Measurements from ENCODE around the gene ANAPC16.
A peak's percentile ranks its signal among the peaks of the same experiment; 100 is the strongest.

The ANAPC16 gene

DNA sequence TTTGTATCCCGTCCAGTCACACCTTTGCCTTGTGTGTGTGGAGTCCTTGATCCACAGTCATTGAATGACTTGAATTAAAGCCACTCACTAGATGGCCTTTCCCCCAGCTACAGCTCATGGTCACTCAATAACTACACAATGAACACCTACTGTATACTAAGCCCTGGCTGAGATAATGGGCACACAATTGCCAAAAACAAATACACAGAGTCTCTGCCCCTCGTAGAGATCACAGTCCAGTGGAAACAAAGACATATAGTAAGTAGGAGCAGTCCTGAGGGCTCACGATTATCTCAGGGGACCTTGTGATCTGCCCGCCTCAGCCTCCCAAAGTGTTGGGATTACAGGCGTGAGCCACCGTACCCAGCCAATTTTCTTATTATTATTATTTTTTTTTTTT, 35.8 kb downstream of the ANAPC16 start:
- Histone ChIP-seq H2BK120ac (ENCODE audit: low read depth, low read length) (no peak overlapping the region), H3K4me3 (ENCODE audit: insufficient read depth in 1 of 2, low read depth in 1 of 2, low read length in 2 of 2) (no peak overlapping the region), H3K18ac (ENCODE audit: low read depth in 1 of 2, low read length in 2 of 2) (peak overlapping the region; percentile 29 to 30), H3K9ac (ENCODE audit: low read length) (no peak overlapping the region), H2AFZ (ENCODE audit: low read depth, low read length) (no peak overlapping the region), H3K27me3 (ENCODE audit: control insufficient read depth in 1 of 2, insufficient read depth in 1 of 2, low read length in 2 of 2) (no peaks in the 10 kb centered on the region), H4K91ac (ENCODE audit: low read length) (peak overlapping the region; percentile 39), H3K4me1 (ENCODE audit: control insufficient read depth, insufficient read depth, low read depth, low read length) (peaks cover 19% of the 10 kb centered on the region), H2BK5ac (ENCODE audit: low read depth, low read length, poor library complexity, severe bottlenecking) (no peak overlapping the region), H3K79me1 (replicated peaks; ENCODE audit: low read length, poor library complexity, severe bottlenecking) (no peaks in the 10 kb centered on the region), H3K36me3 (ENCODE audit: control insufficient read depth in 1 of 2, insufficient read depth in 2 of 2, low read depth in 1 of 2, low read length in 2 of 2) (no peaks in the 10 kb centered on the region), H4K8ac (ENCODE audit: low read length) (no peak overlapping the region), H2AK5ac (ENCODE audit: low read length, severe bottlenecking) (no peak overlapping the region), H3K23ac (ENCODE audit: low read length in 2 of 2) (no peak overlapping the region), H3K4ac (ENCODE audit: low read depth in 1 of 2, low read length in 2 of 2) (peak overlapping the region in 1 of 2 experiments; percentile 64), H2BK15ac (ENCODE audit: low read depth, poor library complexity, severe bottlenecking) (no peak overlapping the region), H3K9me3 (ENCODE audit: control insufficient read depth, low read length) (no peaks in the 10 kb centered on the region), H3K27ac (ENCODE audit: low read length, poor library complexity, severe bottlenecking) (no peak overlapping the region), H3K14ac (ENCODE audit: low read length in 2 of 2) (no peak overlapping the region), H2BK12ac (ENCODE audit: low read length in 2 of 2) (peak overlapping the region in 1 of 2 experiments; percentile 91), H3K4me2 (ENCODE audit: low read length, poor library complexity, severe bottlenecking) (no peak overlapping the region)
- 98% methylated on average over 3 of the region's 6 CpGs for WGBS
- no peak for DNase-seq

- peaks cover 19% of the 10 kb centered on the region for H3K4me1 ChIP-seq (ENCODE audit: control insufficient read depth, insufficient read depth, low read depth, low read length)
These were observed 37.2 kb downstream of the ANAPC16 start for GRCh38 chr10:72252972-72253371.

GRCh38 chr10:72253578-72253977, 37.8 kb downstream of the ANAPC16 start:
- Histone ChIP-seq H3K27me3 (ENCODE audit: control insufficient read depth in 1 of 2, insufficient read depth in 1 of 2, low read length in 2 of 2) (no peaks in the 10 kb centered on the region), H2BK15ac (ENCODE audit: low read depth, poor library complexity, severe bottlenecking) (peak overlapping the region; percentile 9), H3K36me3 (ENCODE audit: control insufficient read depth in 1 of 2, insufficient read depth in 2 of 2, low read depth in 1 of 2, low read length in 2 of 2) (no peaks in the 10 kb centered on the region), H3K4ac (ENCODE audit: low read depth in 1 of 2, low read length in 2 of 2) (peak overlapping the region in 1 of 2 experiments; percentile 71), H3K4me1 (ENCODE audit: control insufficient read depth, insufficient read depth, low read depth, low read length) (peaks cover 16% of the 10 kb centered on the region), H3K4me3 (ENCODE audit: insufficient read depth in 1 of 2, low read depth in 1 of 2, low read length in 2 of 2) (no peak overlapping the region), H3K27ac (ENCODE audit: low read length, poor library complexity, severe bottlenecking) (no peak overlapping the region), H3K14ac (ENCODE audit: low read length in 2 of 2) (no peak overlapping the region), H4K91ac (ENCODE audit: low read length) (peak overlapping the region; percentile 37), H2BK5ac (ENCODE audit: low read depth, low read length, poor library complexity, severe bottlenecking) (no peak overlapping the region), H3K9ac (ENCODE audit: low read length) (no peak overlapping the region), H3K9me3 (ENCODE audit: control insufficient read depth, low read length) (no peaks in the 10 kb centered on the region), H3K23ac (ENCODE audit: low read length in 2 of 2) (no peak overlapping the region), H4K8ac (ENCODE audit: low read length) (no peak overlapping the region), H3K18ac (ENCODE audit: low read depth in 1 of 2, low read length in 2 of 2) (peak overlapping the region in 1 of 2 experiments; percentile 71), H3K4me2 (ENCODE audit: low read length, poor library complexity, severe bottlenecking) (no peak overlapping the region), H3K79me1 (replicated peaks; ENCODE audit: low read length, poor library complexity, severe bottlenecking) (no peaks in the 10 kb centered on the region), H2BK12ac (ENCODE audit: low read length in 2 of 2) (peak overlapping the region; percentile 89 to 97), H2AFZ (ENCODE audit: low read depth, low read length) (no peak overlapping the region), H2AK5ac (ENCODE audit: low read length, severe bottlenecking) (peak overlapping the region; percentile 43), H2BK120ac (ENCODE audit: low read depth, low read length) (no peak overlapping the region)
- no peak for DNase-seq
- WGBS = over 99% methylated on average over 6 of the region's 7 CpGs

More at GRCh38 chr10:72252972-72253371, 37.2 kb downstream of the ANAPC16 start:
- peak overlapping the region; percentile 6 for H2BK15ac ChIP-seq (ENCODE audit: low read depth, poor library complexity, severe bottlenecking)
- no peaks in the 10 kb centered on the region for H3K27me3 ChIP-seq (ENCODE audit: control insufficient read depth in 1 of 2, insufficient read depth in 1 of 2, low read length in 2 of 2)
- H3K9me3 ChIP-seq (ENCODE audit: control insufficient read depth, low read length) = no peaks in the 10 kb centered on the region
- H4K91ac ChIP-seq (ENCODE audit: low read length) = peak overlapping the region; percentile 1
- no peak overlapping the region for H3K23ac ChIP-seq (ENCODE audit: low read length in 2 of 2)
- no peak overlapping the region for H2BK120ac ChIP-seq (ENCODE audit: low read depth, low read length)
- H3K27ac ChIP-seq (ENCODE audit: low read length, poor library complexity, severe bottlenecking) = no peak overlapping the region
- no peak for DNase-seq
- no peak overlapping the region for H4K8ac ChIP-seq (ENCODE audit: low read length)
- H2BK5ac ChIP-seq (ENCODE audit: low read depth, low read length, poor library complexity, severe bottlenecking) = no peak overlapping the region
- no peak overlapping the region for H3K4me3 ChIP-seq (ENCODE audit: insufficient read depth in 1 of 2, low read depth in 1 of 2, low read length in 2 of 2)
- WGBS = 89% methylated on average over 3 of the region's 3 CpGs
- no peak overlapping the region for H3K14ac ChIP-seq (ENCODE audit: low read length in 2 of 2)
- no peaks in the 10 kb centered on the region for H3K36me3 ChIP-seq (ENCODE audit: control insufficient read depth in 1 of 2, insufficient read depth in 2 of 2, low read depth in 1 of 2, low read length in 2 of 2)
- no peak overlapping the region for H2AK5ac ChIP-seq (ENCODE audit: low read length, severe bottlenecking)
- H3K9ac ChIP-seq (ENCODE audit: low read length) = peak overlapping the region; percentile 7
- H2BK12ac ChIP-seq (ENCODE audit: low read length in 2 of 2) = peak overlapping the region; percentile 51 to 98
- H3K18ac ChIP-seq (ENCODE audit: low read depth in 1 of 2, low read length in 2 of 2) = peak overlapping the region; percentile 59 to 71
- H2AFZ ChIP-seq (ENCODE audit: low read depth, low read length) = no peak overlapping the region
- H3K4ac ChIP-seq (ENCODE audit: low read depth in 1 of 2, low read length in 2 of 2) = peak overlapping the region; percentile 40 to 60
- H3K79me1 ChIP-seq (replicated peaks; ENCODE audit: low read length, poor library complexity, severe bottlenecking) = no peaks in the 10 kb centered on the region
- no peak overlapping the region for H3K4me2 ChIP-seq (ENCODE audit: low read length, poor library complexity, severe bottlenecking)

DNA sequence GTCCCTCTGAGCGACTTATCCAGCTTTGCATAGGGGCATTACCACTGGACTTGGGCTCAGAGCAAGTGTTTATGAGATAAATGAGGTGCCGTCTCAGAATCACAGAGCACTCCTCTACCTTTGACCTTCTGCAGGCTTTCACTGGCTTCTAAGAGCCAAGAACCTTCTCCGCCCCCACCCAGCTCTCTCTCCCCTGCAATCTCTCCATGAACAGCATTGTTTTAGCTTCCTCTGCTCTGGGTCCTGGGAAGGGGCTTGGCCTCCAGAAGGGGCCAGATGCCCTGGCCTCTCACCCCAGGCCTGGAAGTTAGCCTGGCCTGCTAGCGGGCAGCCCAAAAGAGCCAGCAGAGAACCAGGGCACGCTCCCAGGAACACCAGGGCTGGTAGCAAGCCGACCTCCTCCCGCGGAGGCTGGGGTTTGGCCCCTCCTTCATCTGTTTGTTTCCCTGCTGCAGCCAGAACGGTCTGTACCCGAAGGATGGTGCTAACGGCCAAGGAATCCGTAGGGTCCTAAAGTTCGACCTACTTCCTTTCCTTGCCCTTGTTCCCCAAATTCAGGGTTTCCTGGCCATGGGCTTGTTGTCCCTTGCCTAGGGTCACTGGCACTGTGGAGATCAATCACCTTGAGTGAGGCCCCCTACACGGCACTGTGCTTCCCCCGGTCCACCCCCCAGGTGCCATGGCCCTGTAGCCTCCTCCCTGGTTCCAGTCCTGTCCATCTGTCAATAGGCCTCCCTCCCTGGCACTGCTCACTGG, 39.2 kb downstream of the ANAPC16 start:
- Histone ChIP-seq H3K4ac (ENCODE audit: low read depth in 1 of 2, low read length in 2 of 2) (peak overlapping the region; percentile 57 to 99), H2BK12ac (ENCODE audit: low read length in 2 of 2) (peak overlapping the region; percentile 93 to 95), H3K9ac (ENCODE audit: low read length) (peak overlapping the region; percentile 70), H3K9me3 (ENCODE audit: control insufficient read depth, low read length) (no peaks in the 10 kb centered on the region), H2BK15ac (ENCODE audit: low read depth, poor library complexity, severe bottlenecking) (peak overlapping the region; percentile 99), H3K27me3 (ENCODE audit: control insufficient read depth in 1 of 2, insufficient read depth in 1 of 2, low read length in 2 of 2) (no peaks in the 10 kb centered on the region), H3K4me1 (ENCODE audit: control insufficient read depth, insufficient read depth, low read depth, low read length) (peaks cover 14% of the 10 kb centered on the region), H3K4me3 (ENCODE audit: insufficient read depth in 1 of 2, low read depth in 1 of 2, low read length in 2 of 2) (peak overlapping the region in 1 of 2 experiments; percentile 55), H2BK120ac (ENCODE audit: low read depth, low read length) (peak overlapping the region; percentile 86), H3K36me3 (ENCODE audit: control insufficient read depth in 1 of 2, insufficient read depth in 2 of 2, low read depth in 1 of 2, low read length in 2 of 2) (no peaks in the 10 kb centered on the region), H2AFZ (ENCODE audit: low read depth, low read length) (peak overlapping the region; percentile 89), H3K23ac (ENCODE audit: low read length in 2 of 2) (no peak overlapping the region), H3K27ac (ENCODE audit: low read length, poor library complexity, severe bottlenecking) (no peak overlapping the region), H4K91ac (ENCODE audit: low read length) (peak overlapping the region; percentile 98), H4K8ac (ENCODE audit: low read length) (peak overlapping the region; percentile 97), H3K18ac (ENCODE audit: low read depth in 1 of 2, low read length in 2 of 2) (peak overlapping the region; percentile 85 to 94), H3K14ac (ENCODE audit: low read length in 2 of 2) (peak overlapping the region; percentile 75 to 77), H3K4me2 (ENCODE audit: low read length, poor library complexity, severe bottlenecking) (peak overlapping the region; percentile 57), H2BK5ac (ENCODE audit: low read depth, low read length, poor library complexity, severe bottlenecking) (no peak overlapping the region), H2AK5ac (ENCODE audit: low read length, severe bottlenecking) (peak overlapping the region; percentile 40), H3K79me1 (replicated peaks; ENCODE audit: low read length, poor library complexity, severe bottlenecking) (no peaks in the 10 kb centered on the region)
- peak; percentile 78 for DNase-seq
- 10% methylated on average over 14 of the region's 15 CpGs for WGBS

All from mesenchymal stem cell (in vitro differentiated cells and primary cell).